ENCODE data around the gene MAST3. TPM values are rescaled to one million over a fixed set of nuclear protein-coding genes. Genes with fewer than 3 reads are reported as not detected.

MAST3 gene
- total and polyA plus RNA-seq, 2 of the 13 experiments (the other 11 are each of a cell fraction or from before 2014, with no cell fraction given): 4.1 to 4.6 TPM

DNA sequence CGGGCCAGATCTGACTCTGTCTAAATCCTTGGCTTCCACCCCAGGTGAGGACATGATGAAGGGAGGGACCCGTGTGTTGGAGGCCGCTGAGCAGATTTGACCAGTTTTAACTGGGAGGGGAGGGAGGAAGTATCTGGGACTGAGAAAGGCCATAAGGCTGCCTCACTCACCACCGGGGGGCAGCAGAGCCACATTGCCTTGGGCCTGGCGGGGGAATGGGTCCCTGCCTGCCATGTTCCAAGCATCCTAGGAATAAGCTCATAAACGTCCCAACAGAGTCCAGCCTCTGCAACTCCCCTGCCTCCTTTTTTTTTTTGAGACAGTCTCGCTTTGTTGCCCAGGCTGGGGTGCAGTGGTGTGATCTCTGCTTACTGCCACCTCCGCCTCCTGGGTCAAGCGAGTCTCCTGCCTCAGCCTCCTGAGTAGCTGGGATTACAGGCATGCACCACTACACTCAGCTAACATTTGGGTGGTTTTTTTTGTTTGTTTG, 15.5 kb downstream of the MAST3 start (continued):
- TF ChIP-seq, protein P1, sequence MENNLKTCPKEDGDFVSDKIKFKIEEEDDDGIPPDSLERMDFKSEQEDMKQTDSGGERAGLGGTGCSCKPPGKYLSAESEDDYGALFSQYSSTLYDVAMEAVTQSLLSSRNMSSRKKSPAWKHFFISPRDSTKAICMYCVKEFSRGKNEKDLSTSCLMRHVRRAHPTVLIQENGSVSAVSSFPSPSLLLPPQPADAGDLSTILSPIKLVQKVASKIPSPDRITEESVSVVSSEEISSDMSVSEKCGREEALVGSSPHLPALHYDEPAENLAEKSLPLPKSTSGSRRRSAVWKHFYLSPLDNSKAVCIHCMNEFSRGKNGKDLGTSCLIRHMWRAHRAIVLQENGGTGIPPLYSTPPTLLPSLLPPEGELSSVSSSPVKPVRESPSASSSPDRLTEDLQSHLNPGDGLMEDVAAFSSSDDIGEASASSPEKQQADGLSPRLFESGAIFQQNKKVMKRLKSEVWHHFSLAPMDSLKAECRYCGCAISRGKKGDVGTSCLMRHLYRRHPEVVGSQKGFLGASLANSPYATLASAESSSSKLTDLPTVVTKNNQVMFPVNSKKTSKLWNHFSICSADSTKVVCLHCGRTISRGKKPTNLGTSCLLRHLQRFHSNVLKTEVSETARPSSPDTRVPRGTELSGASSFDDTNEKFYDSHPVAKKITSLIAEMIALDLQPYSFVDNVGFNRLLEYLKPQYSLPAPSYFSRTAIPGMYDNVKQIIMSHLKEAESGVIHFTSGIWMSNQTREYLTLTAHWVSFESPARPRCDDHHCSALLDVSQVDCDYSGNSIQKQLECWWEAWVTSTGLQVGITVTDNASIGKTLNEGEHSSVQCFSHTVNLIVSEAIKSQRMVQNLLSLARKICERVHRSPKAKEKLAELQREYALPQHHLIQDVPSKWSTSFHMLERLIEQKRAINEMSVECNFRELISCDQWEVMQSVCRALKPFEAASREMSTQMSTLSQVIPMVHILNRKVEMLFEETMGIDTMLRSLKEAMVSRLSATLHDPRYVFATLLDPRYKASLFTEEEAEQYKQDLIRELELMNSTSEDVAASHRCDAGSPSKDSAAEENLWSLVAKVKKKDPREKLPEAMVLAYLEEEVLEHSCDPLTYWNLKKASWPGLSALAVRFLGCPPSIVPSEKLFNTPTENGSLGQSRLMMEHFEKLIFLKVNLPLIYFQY (CRISPR knock-in tag; IDR thresholded peaks at IDR 0.05; ENCODE audit: borderline replicate concordance): peak; percentile 75; the same call in 1 of the 2 replicates
- no peak for TF ChIP-seq KDM4B (CRISPR knock-in tag; IDR thresholded peaks at IDR 0.05)
- no peak for TF ChIP-seq ZNF317 (CRISPR knock-in tag; IDR thresholded peaks at IDR 0.05)
- peak; percentile 94 for TF ChIP-seq STAG1 (CRISPR knock-in tag; IDR thresholded peaks at IDR 0.05)
- no peak; the same call in 1 of the 2 replicates for TF ChIP-seq ZKSCAN8 (CRISPR knock-in tag; IDR thresholded peaks at IDR 0.05; ENCODE audit: borderline replicate concordance)
- no peak for TF ChIP-seq IRX3 (CRISPR knock-in tag; IDR thresholded peaks at IDR 0.05; ENCODE audit: borderline replicate concordance, low read depth)
- TF ChIP-seq ZNF430 (CRISPR knock-in tag; IDR thresholded peaks at IDR 0.05): no peak
- TF ChIP-seq, protein P2, sequence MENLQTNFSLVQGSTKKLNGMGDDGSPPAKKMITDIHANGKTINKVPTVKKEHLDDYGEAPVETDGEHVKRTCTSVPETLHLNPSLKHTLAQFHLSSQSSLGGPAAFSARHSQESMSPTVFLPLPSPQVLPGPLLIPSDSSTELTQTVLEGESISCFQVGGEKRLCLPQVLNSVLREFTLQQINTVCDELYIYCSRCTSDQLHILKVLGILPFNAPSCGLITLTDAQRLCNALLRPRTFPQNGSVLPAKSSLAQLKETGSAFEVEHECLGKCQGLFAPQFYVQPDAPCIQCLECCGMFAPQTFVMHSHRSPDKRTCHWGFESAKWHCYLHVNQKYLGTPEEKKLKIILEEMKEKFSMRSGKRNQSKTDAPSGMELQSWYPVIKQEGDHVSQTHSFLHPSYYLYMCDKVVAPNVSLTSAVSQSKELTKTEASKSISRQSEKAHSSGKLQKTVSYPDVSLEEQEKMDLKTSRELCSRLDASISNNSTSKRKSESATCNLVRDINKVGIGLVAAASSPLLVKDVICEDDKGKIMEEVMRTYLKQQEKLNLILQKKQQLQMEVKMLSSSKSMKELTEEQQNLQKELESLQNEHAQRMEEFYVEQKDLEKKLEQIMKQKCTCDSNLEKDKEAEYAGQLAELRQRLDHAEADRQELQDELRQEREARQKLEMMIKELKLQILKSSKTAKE (CRISPR knock-in tag; IDR thresholded peaks at IDR 0.05; ENCODE audit: borderline replicate concordance): no peak
- TF ChIP-seq ZNF567 (CRISPR knock-in tag; IDR thresholded peaks at IDR 0.05; ENCODE audit: borderline replicate concordance): 0 out of 2 replicates have a peak, but pooled peaks have one; percentile 25
- 0 out of 2 replicates have a peak, but pooled peaks have one; percentile 54 for TF ChIP-seq SIN3B (IDR thresholded peaks at IDR 0.05; ENCODE audit: low read length)
- peak; percentile 27; the same call in 1 of the 2 replicates for TF ChIP-seq ZNF143 (CRISPR knock-in tag; IDR thresholded peaks at IDR 0.05)
- no peak for TF ChIP-seq DR1 (CRISPR knock-in tag; IDR thresholded peaks at IDR 0.05)
- TF ChIP-seq HOXA3 (CRISPR knock-in tag; IDR thresholded peaks at IDR 0.05): peak; percentile 60; the same call in 1 of the 2 replicates
- TF ChIP-seq ZFP62 (CRISPR knock-in tag; IDR thresholded peaks at IDR 0.05): no peak
- TF ChIP-seq HOXA7 (CRISPR knock-in tag; IDR thresholded peaks at IDR 0.05): no peak
- TF ChIP-seq, protein P3, sequence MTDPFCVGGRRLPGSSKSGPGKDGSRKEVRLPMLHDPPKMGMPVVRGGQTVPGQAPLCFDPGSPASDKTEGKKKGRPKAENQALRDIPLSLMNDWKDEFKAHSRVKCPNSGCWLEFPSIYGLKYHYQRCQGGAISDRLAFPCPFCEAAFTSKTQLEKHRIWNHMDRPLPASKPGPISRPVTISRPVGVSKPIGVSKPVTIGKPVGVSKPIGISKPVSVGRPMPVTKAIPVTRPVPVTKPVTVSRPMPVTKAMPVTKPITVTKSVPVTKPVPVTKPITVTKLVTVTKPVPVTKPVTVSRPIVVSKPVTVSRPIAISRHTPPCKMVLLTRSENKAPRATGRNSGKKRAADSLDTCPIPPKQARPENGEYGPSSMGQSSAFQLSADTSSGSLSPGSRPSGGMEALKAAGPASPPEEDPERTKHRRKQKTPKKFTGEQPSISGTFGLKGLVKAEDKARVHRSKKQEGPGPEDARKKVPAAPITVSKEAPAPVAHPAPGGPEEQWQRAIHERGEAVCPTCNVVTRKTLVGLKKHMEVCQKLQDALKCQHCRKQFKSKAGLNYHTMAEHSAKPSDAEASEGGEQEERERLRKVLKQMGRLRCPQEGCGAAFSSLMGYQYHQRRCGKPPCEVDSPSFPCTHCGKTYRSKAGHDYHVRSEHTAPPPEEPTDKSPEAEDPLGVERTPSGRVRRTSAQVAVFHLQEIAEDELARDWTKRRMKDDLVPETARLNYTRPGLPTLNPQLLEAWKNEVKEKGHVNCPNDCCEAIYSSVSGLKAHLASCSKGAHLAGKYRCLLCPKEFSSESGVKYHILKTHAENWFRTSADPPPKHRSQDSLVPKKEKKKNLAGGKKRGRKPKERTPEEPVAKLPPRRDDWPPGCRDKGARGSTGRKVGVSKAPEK (CRISPR knock-in tag; IDR thresholded peaks at IDR 0.05; ENCODE audit: borderline replicate concordance): no peak
- TF ChIP-seq, protein P4, sequence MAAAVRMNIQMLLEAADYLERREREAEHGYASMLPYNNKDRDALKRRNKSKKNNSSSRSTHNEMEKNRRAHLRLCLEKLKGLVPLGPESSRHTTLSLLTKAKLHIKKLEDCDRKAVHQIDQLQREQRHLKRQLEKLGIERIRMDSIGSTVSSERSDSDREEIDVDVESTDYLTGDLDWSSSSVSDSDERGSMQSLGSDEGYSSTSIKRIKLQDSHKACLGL (CRISPR knock-in tag; IDR thresholded peaks at IDR 0.05): no peak
- no peak for TF ChIP-seq ZNF296 (CRISPR knock-in tag; conservative IDR thresholded peaks at IDR 0.05)
- TF ChIP-seq KDM3A (CRISPR knock-in tag; IDR thresholded peaks at IDR 0.05; ENCODE audit: low read depth): peak; percentile 74; the same call in 1 of the 2 replicates

Data from HepG2 (cell line).